HL-60/S4 treated with phorbol 12-myristate 13-acetate at 8.2 ng/mL for 4 days and 3 days (cell line): ENCODE data around the gene LIPE.

ENCODE experiments used
- in situ Hi-C: fragments of 300-500 bp; cut with MboI; formaldehyde crosslinking; loops from 2 replicates; pipeline ENCODE4 v1.15.0; 2022; ENCODE audit warnings: low sequenced_read_pairs

LIPE gene

GRCh38 chr19:42420055-42420544 is 7.1 kb downstream of the LIPE start:
- in situ Hi-C loops: no loop called here

- in situ Hi-C loops: no loop called here
These were observed 7.9 kb downstream of the LIPE start for GRCh38 chr19:42419309-42419708.

GRCh38 chr19:42412661-42413076 is 14.5 kb downstream of the LIPE start:
- in situ Hi-C loops: no loop called here

GRCh38 chr19:42412227-42412626 is 15.0 kb downstream of the LIPE start:
- in situ Hi-C loops: no loop called here

- in situ Hi-C loops: no loop called here
These were observed 15.5 kb downstream of the LIPE start for GRCh38 chr19:42411581-42412178.

GRCh38 chr19:42410371-42410770 is 16.8 kb downstream of the LIPE start:
- in situ Hi-C loops: no loop called here

GRCh38 chr19:42409477-42409876 is 17.7 kb downstream of the LIPE start:
- in situ Hi-C loops: no loop called here

GRCh38 chr19:42407816-42408175 is 19.4 kb downstream of the LIPE start:
- in situ Hi-C loops: no loop called here

- in situ Hi-C loops: no loop called here
These were observed 19.9 kb downstream of the LIPE start for GRCh38 chr19:42407085-42407815.

- in situ Hi-C loops: no loop called here
These were observed 21.1 kb downstream of the LIPE start for GRCh38 chr19:42406111-42406510.

GRCh38 chr19:42403586-42403985 is 23.6 kb downstream of the LIPE start:
- in situ Hi-C loops: no loop called here

- in situ Hi-C loops: no loop called here
These were observed 24.6 kb downstream of the LIPE start for GRCh38 chr19:42402376-42403116.

GRCh38 chr19:42401365-42402303 is 25.6 kb downstream of the LIPE start:
- in situ Hi-C loops: no loop called here

GRCh38 chr19:42400404-42400803 is 26.8 kb downstream of the LIPE start:
- in situ Hi-C loops: no loop called here

- in situ Hi-C loops: no loop called here
These were observed 29.7 kb downstream of the LIPE start for GRCh38 chr19:42397263-42398166.

- in situ Hi-C loops: no loop called here
These were observed 30.6 kb downstream of the LIPE start for GRCh38 chr19:42396381-42397262.

GRCh38 chr19:42394751-42395150 is 32.4 kb downstream of the LIPE start:
- in situ Hi-C loops: no loop called here

- in situ Hi-C loops: no loop called here
These were observed 35.0 kb downstream of the LIPE start for GRCh38 chr19:42392165-42392564.

GRCh38 chr19:42389899-42390298 is 37.3 kb downstream of the LIPE start, which contains the start of gene CNFN:
CNFN (minus strand) TSS chr19:42390297; CDS start chr19:42389037, 1,260 bp downstream.
- in situ Hi-C loops: no loop called here
